Stimulated activated CD8-positive, alpha-beta memory T cell treated with anti-CD3 and anti-CD28 coated beads, Interleukin-12 subunit alpha, Interleukin-12 subunit beta, amount 100 ng/mL, for 4 hours (primary cell): ENCODE measurements around the gene TTK.

Source experiments
- DNase-seq: peaks from one replicate; pipeline ENCODE4 v3.0.0-alpha.2; 2020; ENCODE audit warnings: low read depth

Gene TTK

GRCh38 chr6:80004173-80005072, at the start of gene TTK:
Gene TTK (plus strand): TSS chr6:80004649. CDS start chr6:80005844, 1,195 bp downstream.
- DNase-seq: peak; percentile 81

- no peak for DNase-seq
These were observed 49.6 kb upstream of the TTK start for GRCh38 chr6:79954849-79955248.

- DNase-seq: no peak
These were observed 39.8 kb upstream of the TTK start for GRCh38 chr6:79964607-79965081.

GRCh38 chr6:79967178-79967577, 37.3 kb upstream of the TTK start:
- DNase-seq: no peak

- DNase-seq: no peak
These were observed 34.7 kb upstream of the TTK start for GRCh38 chr6:79969784-79970183.

GRCh38 chr6:79971193-79971592, 33.3 kb upstream of the TTK start:
- DNase-seq: no peak

- no peak for DNase-seq
These were observed 22.8 kb upstream of the TTK start for GRCh38 chr6:79981652-79982051.

- DNase-seq: no peak
These were observed 20.2 kb upstream of the TTK start for GRCh38 chr6:79984261-79984660.

- no peak for DNase-seq
These were observed 19.3 kb upstream of the TTK start for GRCh38 chr6:79985128-79985527.

GRCh38 chr6:79989641-79990040, 14.8 kb upstream of the TTK start:
- no peak for DNase-seq

GRCh38 chr6:79993012-79993910, 11.2 kb upstream of the TTK start:
- no peak for DNase-seq

- DNase-seq: no peak
These were observed 10.5 kb upstream of the TTK start for GRCh38 chr6:79993911-79994309.

GRCh38 chr6:79997728-79998127, 6.7 kb upstream of the TTK start:
- DNase-seq: no peak

- no peak for DNase-seq
These were observed 3.1 kb upstream of the TTK start for GRCh38 chr6:80001337-80001736.

- DNase-seq: peak; percentile 5
These were observed 650 bp upstream of the TTK start for GRCh38 chr6:80003826-80004172.

- DNase-seq: no peak
These were observed 957 bp downstream of the TTK start for GRCh38 chr6:80005406-80005805.

- no peak for DNase-seq
These were observed 2.1 kb downstream of the TTK start for GRCh38 chr6:80006541-80006940.

GRCh38 chr6:80009531-80009930, 5.1 kb downstream of the TTK start:
- DNase-seq: no peak

GRCh38 chr6:80010288-80010687, 5.8 kb downstream of the TTK start:
- no peak for DNase-seq

- no peak for DNase-seq
These were observed 11.5 kb downstream of the TTK start for GRCh38 chr6:80015839-80016435.

- DNase-seq: no peak
These were observed 16.1 kb downstream of the TTK start for GRCh38 chr6:80020381-80021120.

- no peak for DNase-seq
These were observed 16.7 kb downstream of the TTK start for GRCh38 chr6:80021131-80021530.
